ENCODE data around the gene WNT6. TPM values are rescaled to one million over a fixed set of nuclear protein-coding genes. Genes with fewer than 3 reads are reported as not detected.

The WNT6 gene
- polyA plus RNA-seq, 1 experiment, result not detected

DNA sequence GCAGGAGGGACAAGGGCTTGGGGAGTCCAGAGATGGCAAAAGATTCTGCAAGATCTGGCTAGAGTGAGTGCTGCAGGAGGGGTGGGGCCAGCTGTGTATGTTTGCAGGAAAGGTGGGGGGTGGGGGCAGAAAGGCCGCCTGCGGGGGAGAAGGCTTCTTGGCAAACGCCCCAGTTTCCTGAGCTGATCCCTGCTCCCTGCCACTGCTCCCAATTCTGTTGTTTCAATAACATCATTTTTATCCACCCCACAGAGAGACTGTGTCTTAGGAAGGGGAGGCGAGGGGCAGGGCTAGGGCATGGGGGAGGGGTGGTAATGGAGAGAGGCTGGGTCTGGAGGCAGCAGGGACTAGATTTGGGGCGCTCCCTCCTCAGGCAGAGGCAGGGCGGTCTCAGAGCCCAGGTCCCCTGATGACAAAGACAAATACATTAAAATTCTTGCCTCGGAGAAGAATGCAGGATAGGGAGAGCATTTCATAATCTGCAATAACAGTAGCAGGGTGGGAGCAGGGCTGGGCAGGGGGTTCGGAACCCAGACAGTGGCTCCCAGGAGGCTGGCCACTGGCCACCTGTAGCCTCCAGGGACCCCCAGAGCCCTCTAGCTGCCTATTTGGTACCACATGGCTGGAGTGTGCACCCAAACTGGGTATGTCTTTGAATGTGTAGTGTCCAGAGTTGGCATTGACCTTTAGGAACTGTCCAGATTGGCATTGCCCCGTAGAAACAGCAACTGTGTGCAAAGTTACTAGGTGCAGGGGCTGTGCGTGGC lies 2.1 kb upstream of the WNT6 start:
- no peak for DNase-seq (ENCODE audit: low read depth)
- CTCF ChIA-PET, result interaction anchor here (1.3 to 9.9 kb wide), 3 partner anchors 10 to 41 kb away, joined by 7 to 83 read pairs (median 11); no protein-coding TSS in a partner anchor
- Histone ChIP-seq H3K36me3 (ENCODE audit: control insufficient read depth, insufficient read depth, low read length) (no peaks in the 10 kb centered on the region), H3K27me3 (ENCODE audit: control insufficient read depth, insufficient read depth, low read length) (peaks cover 68% of the 10 kb centered on the region), H3K4me3 (ENCODE audit: low read depth, low read length) (no peak overlapping the region)
- POLR2A ChIA-PET, result no interaction called here
- TF ChIP-seq, protein P1, sequence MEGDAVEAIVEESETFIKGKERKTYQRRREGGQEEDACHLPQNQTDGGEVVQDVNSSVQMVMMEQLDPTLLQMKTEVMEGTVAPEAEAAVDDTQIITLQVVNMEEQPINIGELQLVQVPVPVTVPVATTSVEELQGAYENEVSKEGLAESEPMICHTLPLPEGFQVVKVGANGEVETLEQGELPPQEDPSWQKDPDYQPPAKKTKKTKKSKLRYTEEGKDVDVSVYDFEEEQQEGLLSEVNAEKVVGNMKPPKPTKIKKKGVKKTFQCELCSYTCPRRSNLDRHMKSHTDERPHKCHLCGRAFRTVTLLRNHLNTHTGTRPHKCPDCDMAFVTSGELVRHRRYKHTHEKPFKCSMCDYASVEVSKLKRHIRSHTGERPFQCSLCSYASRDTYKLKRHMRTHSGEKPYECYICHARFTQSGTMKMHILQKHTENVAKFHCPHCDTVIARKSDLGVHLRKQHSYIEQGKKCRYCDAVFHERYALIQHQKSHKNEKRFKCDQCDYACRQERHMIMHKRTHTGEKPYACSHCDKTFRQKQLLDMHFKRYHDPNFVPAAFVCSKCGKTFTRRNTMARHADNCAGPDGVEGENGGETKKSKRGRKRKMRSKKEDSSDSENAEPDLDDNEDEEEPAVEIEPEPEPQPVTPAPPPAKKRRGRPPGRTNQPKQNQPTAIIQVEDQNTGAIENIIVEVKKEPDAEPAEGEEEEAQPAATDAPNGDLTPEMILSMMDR (IDR thresholded peaks at IDR 0.05; ENCODE audit: insufficient read depth, low read depth, low read length), result no peak

DNA sequence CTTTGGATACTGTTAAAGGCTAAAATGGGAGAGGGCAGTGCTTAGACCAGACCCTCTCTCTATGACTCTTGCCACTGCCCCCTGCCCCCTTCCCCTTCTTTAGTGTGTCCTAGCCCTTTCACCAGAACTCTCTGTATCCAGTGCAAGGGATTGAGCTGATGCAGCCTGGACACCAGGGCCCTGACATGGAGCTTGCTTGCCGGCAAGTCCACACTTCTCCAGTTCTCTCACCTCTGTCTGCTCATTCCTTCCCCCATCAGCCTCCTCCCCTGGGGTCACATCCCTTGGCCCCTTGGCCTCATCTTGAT lies 1.5 kb upstream of the WNT6 start:
- TF ChIP-seq, protein P1 (IDR thresholded peaks at IDR 0.05; ENCODE audit: insufficient read depth, low read depth, low read length), result no peak
- ChIA-PET POLR2A (no interaction called here), CTCF (interaction anchor here (1.1 to 9.9 kb wide), 4 partner anchors 10 to 127 kb away, joined by 3 to 83 read pairs (median 9); no protein-coding TSS in a partner anchor)
- no peak for DNase-seq (ENCODE audit: low read depth)
- H3K36me3 ChIP-seq (ENCODE audit: control insufficient read depth, insufficient read depth, low read length), result no peaks in the 10 kb centered on the region
- H3K27me3 ChIP-seq (ENCODE audit: control insufficient read depth, insufficient read depth, low read length), result peaks cover 69% of the 10 kb centered on the region
- H3K4me3 ChIP-seq (ENCODE audit: low read depth, low read length), result no peak overlapping the region

DNA sequence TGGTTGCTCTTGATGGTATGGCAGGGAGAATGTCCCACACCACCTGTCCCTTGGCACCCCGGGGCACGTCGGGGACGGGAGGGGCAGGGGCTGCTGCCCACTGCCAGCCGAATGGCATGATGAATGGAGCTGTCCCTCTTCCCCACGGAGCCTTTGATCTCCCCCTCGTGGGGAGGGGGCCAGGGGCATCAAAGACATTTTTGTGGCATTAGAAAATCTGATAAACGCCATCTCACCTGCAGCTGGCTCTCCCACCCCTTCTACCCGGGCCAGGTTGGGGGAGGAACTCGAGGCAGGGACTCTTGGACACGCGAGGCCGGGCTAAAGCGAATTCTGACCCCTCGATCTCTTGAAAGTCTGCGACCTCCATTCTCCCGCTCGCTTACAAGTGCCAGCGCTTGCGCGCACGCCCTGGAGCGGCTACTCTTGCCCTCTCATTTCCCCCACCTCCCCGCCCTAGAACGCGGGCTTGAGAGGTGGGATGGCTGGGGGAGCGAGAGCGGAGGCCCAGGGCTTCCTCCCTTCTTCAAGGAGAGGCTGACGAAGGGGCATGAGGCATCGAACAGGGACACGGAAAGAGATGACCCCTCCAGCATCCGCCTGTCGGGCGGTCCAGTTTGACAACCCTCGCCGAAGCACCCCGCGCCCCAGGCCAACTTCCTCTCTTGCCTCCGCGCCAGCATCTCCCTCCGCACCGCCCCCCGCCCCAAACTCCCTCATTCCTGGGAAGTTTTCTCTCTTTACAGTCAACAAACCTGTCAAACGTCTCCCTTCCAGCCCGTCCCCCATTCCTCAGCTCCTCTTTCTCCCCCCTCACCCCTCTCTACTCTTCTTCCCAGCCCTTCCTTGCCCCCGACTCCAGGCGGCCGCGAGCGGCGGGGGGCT lies 692 bp upstream of the WNT6 start:
- Histone ChIP-seq H3K36me3 (ENCODE audit: control insufficient read depth, insufficient read depth, low read length) (no peaks in the 10 kb centered on the region), H3K27me3 (ENCODE audit: control insufficient read depth, insufficient read depth, low read length) (peaks cover 66% of the 10 kb centered on the region), H3K4me3 (ENCODE audit: low read depth, low read length) (no peak overlapping the region)
- ChIA-PET CTCF (interaction anchor here (1.1 to 9.9 kb wide), 7 partner anchors 11 to 127 kb away, joined by 3 to 83 read pairs (median 5); no protein-coding TSS in a partner anchor), POLR2A (no interaction called here)
- DNase-seq (ENCODE audit: low read depth), result no peak
- TF ChIP-seq, protein P1 (IDR thresholded peaks at IDR 0.05; ENCODE audit: insufficient read depth, low read depth, low read length), result no peak

DNA sequence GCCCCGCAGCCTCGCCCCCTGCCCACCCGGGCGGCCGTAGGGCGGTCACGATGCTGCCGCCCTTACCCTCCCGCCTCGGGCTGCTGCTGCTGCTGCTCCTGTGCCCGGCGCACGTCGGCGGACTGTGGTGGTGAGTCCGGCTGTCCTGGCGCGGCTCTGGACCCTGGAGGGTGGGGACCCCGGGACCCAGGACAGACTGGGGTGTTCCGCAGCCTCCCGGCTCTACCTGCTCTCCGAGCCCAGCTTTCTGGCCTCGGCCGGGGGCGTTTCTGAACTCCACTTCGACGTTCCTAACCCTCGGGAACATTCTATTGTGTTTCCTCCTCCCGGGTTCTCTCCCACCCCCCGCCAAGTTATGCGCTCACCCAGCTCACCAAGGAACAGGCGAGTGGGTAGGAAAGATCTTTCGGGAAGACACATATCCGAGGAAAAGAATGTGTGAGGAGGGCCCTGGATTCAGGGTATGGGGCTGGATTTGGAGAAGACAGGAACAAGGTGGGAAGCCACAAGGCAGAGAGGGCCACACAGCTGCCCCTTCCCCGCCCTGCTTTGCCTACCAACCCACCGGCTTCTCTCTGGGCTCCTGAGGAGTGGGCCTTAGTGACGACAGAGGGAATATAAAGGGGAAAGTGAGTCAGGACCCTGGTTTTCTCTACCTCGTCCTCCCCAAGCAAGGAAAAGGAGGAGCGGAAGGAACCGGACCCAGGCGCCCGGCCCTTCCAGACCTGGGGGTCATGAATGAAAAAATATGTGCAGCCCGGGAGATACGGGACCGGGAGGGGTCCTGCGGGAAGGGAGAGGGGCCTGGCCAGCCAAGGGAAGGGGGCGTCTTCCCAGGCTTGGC lies 605 bp downstream of the WNT6 start:
- H3K4me3 ChIP-seq (ENCODE audit: low read depth, low read length), result no peak overlapping the region
- CTCF ChIA-PET, result interaction anchor here (0.8 to 9.9 kb wide), 8 partner anchors 8 to 149 kb away, joined by 3 to 83 read pairs (median 4); no protein-coding TSS in a partner anchor
- no peaks in the 10 kb centered on the region for H3K36me3 ChIP-seq (ENCODE audit: control insufficient read depth, insufficient read depth, low read length)
- TF ChIP-seq, protein P1 (IDR thresholded peaks at IDR 0.05; ENCODE audit: insufficient read depth, low read depth, low read length), result no peak
- H3K27me3 ChIP-seq (ENCODE audit: control insufficient read depth, insufficient read depth, low read length), result peaks cover 60% of the 10 kb centered on the region
- DNase-seq (ENCODE audit: low read depth), result no peak
- POLR2A ChIA-PET, result interaction anchor here (0.5 kb wide), 1 partner anchor 130 kb away, joined by 6 read pairs; no protein-coding TSS in a partner anchor
